Measurements from ENCODE around the gene ATP2C1.
A peak's percentile ranks its signal among the peaks of the same experiment; 100 is the strongest.

Gene ATP2C1

DNA sequence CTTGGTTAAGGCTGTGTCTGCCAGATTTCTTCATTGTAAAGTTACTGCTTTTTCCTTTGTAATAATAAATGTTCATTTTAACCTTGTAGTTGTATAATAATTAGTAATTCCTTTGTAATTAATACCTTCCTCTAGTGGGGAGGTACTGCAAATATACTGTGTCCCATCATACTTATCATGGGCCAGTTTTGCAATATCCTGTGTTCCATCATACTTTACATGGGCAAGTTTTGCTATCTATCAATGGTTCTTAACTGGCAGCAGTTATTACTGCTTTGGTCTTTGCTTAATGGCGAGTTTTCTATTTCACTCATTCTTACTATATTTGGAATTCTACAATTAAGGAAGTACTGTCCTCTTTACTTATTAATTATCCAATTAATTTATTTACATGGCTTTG, 10.6 kb downstream of the ATP2C1 start:
- Histone ChIP-seq H3K9me2 (replicated peaks; ENCODE audit: low read depth, low read length) (no peaks in the 10 kb centered on the region), H3K9ac (ENCODE audit: low read depth, low read length, poor library complexity, severe bottlenecking) (no peak overlapping the region), H3K27me3 (ENCODE audit: insufficient read depth, low read length, poor library complexity, severe bottlenecking) (no peaks in the 10 kb centered on the region), H3K4me2 (ENCODE audit: low read depth, low read length, poor library complexity, severe bottlenecking) (peak overlapping the region; percentile 20), H3F3A (ENCODE audit: low read depth) (no peaks in the 10 kb centered on the region), H3K4me3 (ENCODE audit: low read length, poor library complexity, severe bottlenecking) (no peak overlapping the region), H3K9me3 (ENCODE audit: insufficient read depth, low read depth, low read length) (no peaks in the 10 kb centered on the region), H3K79me2 (ENCODE audit: insufficient read depth, low read length) (peaks cover 100% of the 10 kb centered on the region), H3K4me1 (ENCODE audit: insufficient read depth, low read length, poor library complexity, severe bottlenecking) (peaks cover 73% of the 10 kb centered on the region), H3K36me3 (ENCODE audit: insufficient read depth, low read length) (no peaks in the 10 kb centered on the region), H4K20me1 (ENCODE audit: insufficient read depth, low read length, poor library complexity, severe bottlenecking) (peaks cover 81% of the 10 kb centered on the region), H2AFZ (ENCODE audit: low read length) (no peak overlapping the region)
- TF ChIP-seq EZH2phosphoT487 (IDR thresholded peaks at IDR 0.05; ENCODE audit: borderline replicate concordance) (no peak), CTCF (conservative IDR thresholded peaks at IDR 0.05; ENCODE audit: low read length) (no peak)

DNA sequence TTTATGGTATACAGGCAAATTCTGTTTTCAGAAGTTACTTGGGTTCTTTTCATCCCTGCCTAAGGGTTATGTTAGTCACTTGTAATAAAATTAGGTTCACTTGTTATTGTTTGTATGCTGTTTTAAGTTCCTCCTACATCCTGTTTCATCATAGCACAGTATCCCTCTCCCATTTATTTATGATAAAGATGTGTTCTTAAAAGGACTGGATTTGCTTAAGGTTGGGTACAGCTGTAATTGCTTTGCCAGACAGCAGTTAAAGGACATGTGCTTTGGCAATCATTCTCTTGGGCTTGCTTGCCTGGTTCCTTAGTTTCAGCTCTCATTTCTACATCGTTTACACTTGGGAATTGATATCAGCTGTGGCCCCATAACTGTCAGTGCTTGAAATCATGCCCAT, 11.7 kb downstream of the ATP2C1 start:
- no peaks in the 10 kb centered on the region for H3K27me3 ChIP-seq (ENCODE audit: insufficient read depth, low read length, poor library complexity, severe bottlenecking)
- H2AFZ ChIP-seq (ENCODE audit: low read length), result no peak overlapping the region
- TF ChIP-seq CTCF (conservative IDR thresholded peaks at IDR 0.05; ENCODE audit: low read length) (no peak), EZH2phosphoT487 (IDR thresholded peaks at IDR 0.05; ENCODE audit: borderline replicate concordance) (no peak)
- H3F3A ChIP-seq (ENCODE audit: low read depth), result no peaks in the 10 kb centered on the region
- H3K9me3 ChIP-seq (ENCODE audit: insufficient read depth, low read depth, low read length), result no peaks in the 10 kb centered on the region
- no peaks in the 10 kb centered on the region for H3K36me3 ChIP-seq (ENCODE audit: insufficient read depth, low read length)
- H3K9me2 ChIP-seq (replicated peaks; ENCODE audit: low read depth, low read length), result no peaks in the 10 kb centered on the region
- peaks cover 95% of the 10 kb centered on the region for H3K79me2 ChIP-seq (ENCODE audit: insufficient read depth, low read length)
- H3K9ac ChIP-seq (ENCODE audit: low read depth, low read length, poor library complexity, severe bottlenecking), result no peak overlapping the region
- H3K4me3 ChIP-seq (ENCODE audit: low read length, poor library complexity, severe bottlenecking), result no peak overlapping the region
- peaks cover 68% of the 10 kb centered on the region for H3K4me1 ChIP-seq (ENCODE audit: insufficient read depth, low read length, poor library complexity, severe bottlenecking)
- peaks cover 71% of the 10 kb centered on the region for H4K20me1 ChIP-seq (ENCODE audit: insufficient read depth, low read length, poor library complexity, severe bottlenecking)
- H3K4me2 ChIP-seq (ENCODE audit: low read depth, low read length, poor library complexity, severe bottlenecking), result peak overlapping the region; percentile 11

DNA sequence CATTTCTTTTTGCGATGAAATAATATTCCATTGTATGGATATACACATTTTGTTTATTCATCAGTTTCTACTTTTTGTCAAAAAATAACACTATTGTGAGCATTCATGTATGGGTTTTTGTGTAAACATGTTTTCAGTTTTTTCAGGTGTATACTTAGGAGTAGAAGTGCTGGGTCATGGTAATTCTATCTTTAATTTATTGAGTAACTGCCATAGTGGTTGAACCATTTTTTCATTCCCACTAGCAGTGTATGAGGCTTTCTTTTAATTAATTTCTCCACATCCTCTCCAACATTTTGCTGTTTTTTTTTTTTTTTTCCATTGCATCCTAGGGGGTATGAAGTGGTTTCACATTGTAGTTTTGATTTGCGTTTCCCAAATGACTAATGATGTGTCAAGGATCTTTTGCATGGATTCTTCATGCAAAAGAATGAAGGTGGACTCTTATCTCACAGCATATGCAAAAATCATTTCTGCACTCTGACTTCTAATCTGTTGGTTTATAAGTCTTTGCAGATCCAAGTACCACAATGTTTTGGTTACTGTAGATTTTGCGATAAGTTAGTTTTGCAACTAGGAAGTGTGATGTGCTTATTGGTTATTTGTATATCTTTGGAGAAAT, 12.6 kb downstream of the ATP2C1 start:
- peaks cover 59% of the 10 kb centered on the region for H3K4me1 ChIP-seq (ENCODE audit: insufficient read depth, low read length, poor library complexity, severe bottlenecking)
- H3K4me2 ChIP-seq (ENCODE audit: low read depth, low read length, poor library complexity, severe bottlenecking), result peak overlapping the region; percentile 11
- H4K20me1 ChIP-seq (ENCODE audit: insufficient read depth, low read length, poor library complexity, severe bottlenecking), result peaks cover 61% of the 10 kb centered on the region

More for the DNA sequence above, 12.6 kb downstream of the ATP2C1 start:
- no peaks in the 10 kb centered on the region for H3K27me3 ChIP-seq (ENCODE audit: insufficient read depth, low read length, poor library complexity, severe bottlenecking)
- H3K4me3 ChIP-seq (ENCODE audit: low read length, poor library complexity, severe bottlenecking), result no peak overlapping the region
- no peak for TF ChIP-seq EZH2phosphoT487 (IDR thresholded peaks at IDR 0.05; ENCODE audit: borderline replicate concordance)
- no peak for TF ChIP-seq CTCF (conservative IDR thresholded peaks at IDR 0.05; ENCODE audit: low read length)
- no peak overlapping the region for H2AFZ ChIP-seq (ENCODE audit: low read length)
- H3K9ac ChIP-seq (ENCODE audit: low read depth, low read length, poor library complexity, severe bottlenecking), result no peak overlapping the region
- H3F3A ChIP-seq (ENCODE audit: low read depth), result no peaks in the 10 kb centered on the region
- no peaks in the 10 kb centered on the region for H3K9me3 ChIP-seq (ENCODE audit: insufficient read depth, low read depth, low read length)
- no peaks in the 10 kb centered on the region for H3K9me2 ChIP-seq (replicated peaks; ENCODE audit: low read depth, low read length)
- H3K36me3 ChIP-seq (ENCODE audit: insufficient read depth, low read length), result no peaks in the 10 kb centered on the region
- peaks cover 85% of the 10 kb centered on the region for H3K79me2 ChIP-seq (ENCODE audit: insufficient read depth, low read length)
